HG03159 (cell line): ENCODE results near the gene PRG2.
"Not testable (repeated sequence)": the region's sequence is repeated elsewhere in the genome, so short reads cannot be mapped to it uniquely, and the experiment has no call there.

ENCODE experiments used
- ATAC-seq: cut with Tn5 transposase; IDR thresholded peaks from one replicate; pipeline ENCODE4 v1.9.1; 2021; ENCODE audit warnings: mild to moderate bottlenecking, moderate library complexity; ENCODE audit not compliant: unreplicated experiment

PRG2 gene

DNA sequence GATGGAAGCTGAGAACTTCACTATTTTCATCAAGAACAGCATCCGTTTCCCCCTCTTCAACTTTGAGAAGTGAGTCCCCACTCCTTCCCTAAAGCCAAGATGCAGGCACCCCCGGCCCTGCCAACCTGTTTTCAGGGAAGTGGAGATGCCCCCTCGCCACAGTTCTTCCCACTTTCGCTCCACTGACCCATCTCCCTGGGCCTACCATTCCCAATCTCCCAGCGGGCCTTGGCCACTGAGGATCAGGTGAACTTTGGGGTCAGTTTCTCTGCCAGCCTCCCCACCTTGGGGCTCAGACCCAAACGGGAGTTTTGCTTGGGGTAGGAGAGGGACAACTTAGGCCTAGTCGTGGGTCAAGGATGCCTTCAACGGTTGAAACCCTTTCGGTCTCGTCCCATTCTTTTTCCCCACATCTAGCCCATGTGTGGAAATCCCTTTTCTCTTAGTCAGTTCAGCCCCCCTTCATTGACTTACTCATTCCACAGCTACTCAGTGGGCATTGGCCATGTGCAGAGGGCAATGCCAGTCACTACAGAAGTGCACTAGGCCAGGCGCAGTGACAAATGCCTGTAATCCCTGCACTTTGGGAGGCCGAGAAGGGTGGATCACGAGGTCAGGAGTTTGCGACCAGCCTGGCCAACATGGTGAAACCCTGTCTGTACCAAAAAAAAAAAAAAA, 41.7 kb downstream of the PRG2 start:
- ATAC-seq = no peak

DNA sequence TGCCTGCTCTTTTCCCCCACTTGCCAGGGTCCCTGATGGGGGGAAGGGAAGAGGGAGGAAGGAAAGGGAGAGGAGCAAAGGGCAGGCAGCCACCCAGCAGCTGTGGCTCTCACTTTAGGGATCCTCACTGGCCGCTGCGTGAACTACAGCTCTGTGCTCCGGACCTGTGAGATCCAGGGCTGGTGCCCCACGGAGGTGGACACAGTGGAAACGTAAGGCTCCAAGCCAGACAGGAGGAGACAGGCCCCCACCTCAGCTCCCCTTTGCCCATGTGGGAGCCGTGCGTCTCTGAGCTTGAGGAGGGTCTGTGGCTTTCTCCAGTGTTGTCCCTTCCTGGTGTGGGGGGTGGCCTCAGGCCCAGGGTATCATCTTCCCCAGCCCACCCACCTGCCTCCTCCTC, 42.4 kb downstream of the PRG2 start:
- ATAC-seq = no peak

DNA sequence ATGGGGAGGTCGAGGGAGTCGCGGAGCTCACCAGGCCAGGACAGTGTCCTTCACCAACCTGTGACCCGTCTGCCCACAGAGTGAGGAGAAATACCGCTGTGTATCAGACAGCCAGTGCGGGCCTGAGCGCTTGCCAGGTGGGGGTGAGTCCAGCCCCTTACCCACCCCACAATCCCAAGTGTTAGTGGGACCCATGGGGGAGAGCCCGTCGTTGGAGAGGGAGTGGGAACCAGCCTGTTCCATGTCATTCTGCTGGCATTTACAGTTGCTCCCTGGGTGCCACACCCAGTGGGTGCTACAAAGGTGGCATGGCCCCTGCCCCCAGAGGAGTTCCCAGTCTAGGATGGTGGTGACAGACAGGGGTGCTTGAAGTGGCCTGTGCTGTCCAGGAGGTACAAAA, 43.1 kb downstream of the PRG2 start:
- ATAC-seq = no peak

DNA sequence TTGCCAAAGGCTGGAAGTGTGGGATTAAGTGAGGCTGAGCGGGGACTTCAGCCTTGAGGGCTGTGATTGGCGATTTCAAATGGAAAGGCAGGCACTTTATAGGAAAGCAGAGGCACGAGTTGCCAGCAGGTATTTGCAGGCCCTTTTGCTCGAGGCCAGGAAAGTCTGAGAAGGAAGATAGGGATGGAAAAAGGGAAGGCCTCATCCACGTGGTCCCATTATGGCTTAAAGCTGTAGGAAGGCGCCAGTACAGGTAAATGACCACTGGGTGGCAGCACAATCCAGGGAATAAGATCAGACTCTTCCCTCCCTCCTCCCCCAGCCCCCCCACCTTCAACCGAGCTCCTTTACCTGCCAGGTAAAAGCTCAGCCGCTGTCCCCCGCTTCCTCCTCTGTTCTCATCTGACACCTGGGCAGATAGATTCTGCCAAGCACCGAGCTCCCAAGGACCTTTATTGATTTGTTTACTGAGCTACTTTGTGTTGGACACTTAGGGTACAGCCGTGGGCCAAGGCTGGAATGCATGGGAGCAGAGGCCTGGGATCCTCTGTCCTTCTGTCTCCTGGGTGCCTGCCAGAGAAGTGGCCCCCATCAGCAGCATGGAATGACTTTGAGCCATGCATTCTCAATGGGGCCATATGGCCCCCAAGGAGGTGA, 44.8 kb downstream of the PRG2 start:
- ATAC-seq = no peak

DNA sequence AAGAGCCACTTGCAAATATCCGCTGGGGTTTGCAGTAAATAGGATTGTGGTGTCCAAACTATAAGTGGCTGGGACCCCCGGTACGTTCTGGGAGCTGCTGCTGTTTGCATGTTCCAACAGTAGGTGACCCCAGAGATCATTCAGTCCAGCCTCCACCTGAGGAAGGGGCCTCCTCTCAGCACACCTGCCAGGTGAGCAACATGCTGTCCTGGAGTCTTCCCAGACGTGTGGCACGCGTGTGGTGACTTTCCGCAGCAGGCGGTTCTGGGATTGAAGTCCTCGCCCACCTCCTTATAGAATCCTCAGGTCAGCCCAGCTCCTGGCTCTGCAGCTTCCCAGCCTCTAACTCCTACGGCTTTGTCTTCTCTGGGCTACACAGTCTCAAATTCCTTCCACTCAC, 45.6 kb downstream of the PRG2 start:
- ATAC-seq = no peak

DNA sequence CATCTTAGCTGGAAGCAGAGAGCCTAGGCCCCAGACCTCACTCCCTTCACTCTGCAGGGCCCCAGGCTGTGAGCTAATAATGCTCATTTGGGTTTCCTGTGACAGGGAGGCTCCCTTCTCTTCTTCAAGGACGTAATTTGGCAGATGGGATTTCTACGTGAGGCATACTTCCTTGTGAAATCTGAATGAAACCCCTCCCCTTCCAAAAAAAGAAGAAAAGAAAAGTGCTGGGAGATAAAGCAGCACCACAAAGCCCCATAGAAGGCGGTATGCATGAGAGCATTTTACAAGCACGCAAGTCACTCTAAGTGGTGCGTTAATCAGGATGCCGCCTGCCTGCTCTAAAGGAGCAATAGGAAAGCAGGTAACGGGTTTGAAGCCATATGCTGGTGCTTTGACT, 46.6 kb downstream of the PRG2 start:
- ATAC-seq = no peak

DNA sequence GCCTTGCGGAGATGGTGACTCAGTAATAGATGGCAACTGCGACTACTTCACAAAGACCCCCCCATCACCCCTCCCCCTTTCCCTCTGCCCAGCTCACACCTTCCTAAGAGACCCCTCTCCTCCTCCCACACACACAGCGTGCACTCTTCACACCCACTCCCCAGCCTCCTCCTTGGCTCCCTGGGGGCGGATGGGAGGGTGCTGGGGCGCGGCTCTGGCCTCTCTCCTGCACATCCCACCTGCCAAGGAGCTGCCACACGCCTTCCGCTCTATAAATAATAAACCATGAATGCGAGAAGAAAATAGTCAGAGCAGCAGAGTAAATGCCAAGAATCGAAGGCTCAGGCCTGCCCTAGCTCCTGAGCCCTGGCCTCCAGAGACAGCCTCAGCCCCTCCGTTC, 47.7 kb downstream of the PRG2 start:
- no peak for ATAC-seq

DNA sequence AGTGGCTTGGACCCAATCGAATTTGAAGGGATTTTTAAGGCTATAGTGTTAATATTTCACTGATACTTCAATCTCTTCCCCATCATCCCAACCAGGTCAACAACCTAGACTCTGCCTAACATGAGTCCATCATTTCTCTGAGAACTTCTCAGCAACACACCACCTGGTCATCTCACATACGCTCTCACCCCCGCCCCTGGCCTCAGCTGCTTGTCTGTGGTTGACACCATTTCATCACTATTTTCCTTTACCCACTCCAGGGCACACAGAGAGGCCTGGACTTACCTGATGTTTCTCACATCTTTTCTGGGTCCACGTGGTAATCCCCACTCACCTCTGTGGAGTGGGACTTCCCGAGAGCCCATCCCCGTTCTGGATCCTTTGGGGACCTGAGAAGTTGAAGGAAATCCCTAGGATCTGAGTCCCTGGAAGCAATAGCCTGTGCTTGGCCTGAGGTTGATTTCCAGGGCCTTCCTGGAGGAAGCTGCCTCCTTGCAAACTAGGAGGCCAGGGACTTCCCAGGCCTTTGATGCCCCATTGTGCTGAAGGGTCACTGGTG, 49.1 kb downstream of the PRG2 start:
- no peak for ATAC-seq

DNA sequence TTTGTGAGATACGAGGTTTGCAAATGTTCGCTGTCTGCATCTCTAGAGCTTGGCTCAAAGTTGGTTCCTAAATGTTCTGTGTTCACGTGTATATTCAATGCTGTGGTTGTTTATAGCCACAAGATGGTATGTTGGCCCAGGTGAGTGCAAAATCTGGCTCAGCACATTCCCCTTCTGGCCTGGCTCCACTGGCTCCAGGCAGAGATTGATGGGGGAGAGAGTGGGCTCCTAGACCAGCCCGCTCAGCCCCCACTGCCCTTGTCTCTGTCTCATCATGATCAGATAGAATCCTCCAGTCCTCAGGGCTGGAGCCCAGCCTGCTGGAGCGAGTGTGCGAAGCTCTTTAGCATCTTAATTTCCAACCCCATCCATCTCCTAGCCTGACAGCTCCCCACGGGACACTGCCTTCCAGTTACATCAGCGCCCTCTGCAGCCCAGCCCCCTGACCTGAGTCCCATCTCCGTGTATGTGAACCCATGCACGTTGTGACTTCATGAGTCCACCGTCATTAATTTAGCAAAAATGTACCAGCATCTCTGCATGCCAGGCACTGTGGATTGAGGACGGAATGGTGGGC, 50.3 kb downstream of the PRG2 start:
- no peak for ATAC-seq

DNA sequence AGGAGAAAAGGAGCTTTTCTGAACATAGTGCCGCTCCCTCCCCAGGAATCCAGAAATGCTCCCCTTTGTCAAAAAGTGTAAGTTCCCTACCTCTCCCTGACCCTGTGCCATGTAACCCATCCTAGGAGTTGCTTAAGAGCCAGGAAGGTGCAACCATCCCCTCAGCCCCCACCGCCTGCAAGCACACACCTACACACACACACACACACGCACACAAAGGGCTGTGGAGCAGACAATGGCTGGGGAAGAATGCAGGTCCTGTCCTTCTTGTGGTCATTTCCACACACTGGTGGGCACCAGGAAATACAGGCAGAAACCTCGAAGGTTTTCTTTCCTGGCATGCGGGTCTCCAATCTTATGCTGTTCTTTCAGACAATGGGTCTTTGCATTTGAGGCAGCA, 51.1 kb downstream of the PRG2 start:
- ATAC-seq = no peak

DNA sequence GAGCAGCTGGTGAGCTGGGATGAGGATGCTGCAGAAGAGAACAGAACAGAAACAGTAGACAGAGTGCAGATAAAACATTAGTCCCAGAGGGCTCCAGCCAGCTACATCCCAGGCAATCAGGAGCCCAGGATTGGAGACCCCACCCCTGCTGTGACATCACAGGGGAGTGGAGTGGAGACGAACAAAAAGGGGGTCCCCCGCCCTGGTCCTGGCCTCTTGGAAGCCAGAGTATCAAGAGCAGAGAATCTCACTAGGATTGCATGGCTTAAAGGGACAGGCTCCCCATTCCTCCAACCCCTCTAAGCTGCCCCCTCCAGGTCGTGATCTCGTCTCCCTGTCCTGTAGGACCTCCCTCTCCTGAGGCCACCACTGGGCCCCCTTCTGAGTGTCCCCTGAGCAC, 52.3 kb downstream of the PRG2 start, which contains the start of gene P2RX3:
P2RX3 (plus strand) TSS at position 211 of the 400 bp plus-strand sequence. CDS start 199 bp downstream, outside the sequence.
- ATAC-seq = no peak

DNA sequence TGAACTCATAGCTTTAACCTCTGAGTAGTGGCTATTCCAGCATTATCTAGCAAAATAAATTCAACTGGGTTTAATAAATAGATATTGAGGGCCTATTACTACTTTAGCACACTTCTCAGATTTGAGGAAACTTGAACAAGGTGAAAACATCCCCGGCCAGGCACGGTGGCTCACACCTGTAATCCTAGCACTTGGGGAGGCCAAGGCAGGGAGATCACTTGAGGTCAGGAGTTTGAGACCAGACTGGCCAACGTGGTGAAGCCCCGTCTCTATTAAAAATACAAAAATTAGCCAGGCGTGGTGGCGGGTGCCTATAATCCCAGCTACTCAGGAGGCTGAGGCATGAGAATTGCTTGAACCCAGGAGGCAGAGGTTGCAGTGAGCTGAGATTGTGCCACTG, 53.6 kb downstream of the PRG2 start:
- not testable (repeated sequence) for ATAC-seq
